PFSK-1 (cell line): ENCODE data around the gene LRRC43.

Experiments
- POLR2AphosphoS5 ChIP-seq: IDR thresholded peaks from 2 replicates; pipeline ENCODE4 v1.6.1; 2012; ENCODE audit warnings: low read depth, mild to moderate bottlenecking, control low read depth, low read length, moderate library complexity
- TF ChIP-seq, protein P1 (sequence below), 2 experiments: IDR thresholded peaks; 2 replicates each; pipeline versions ENCODE4 v1.6.1 to v1.8.0; 2011 to 2012; ENCODE audit warnings: low read depth in 2 of 2, low read length in 2 of 2, control low read depth in 1 of 2, inconsistent platforms in 1 of 2, mild to moderate bottlenecking in 1 of 2, moderate library complexity in 1 of 2; ENCODE audit not compliant: insufficient read depth in 1 of 2

DNA sequence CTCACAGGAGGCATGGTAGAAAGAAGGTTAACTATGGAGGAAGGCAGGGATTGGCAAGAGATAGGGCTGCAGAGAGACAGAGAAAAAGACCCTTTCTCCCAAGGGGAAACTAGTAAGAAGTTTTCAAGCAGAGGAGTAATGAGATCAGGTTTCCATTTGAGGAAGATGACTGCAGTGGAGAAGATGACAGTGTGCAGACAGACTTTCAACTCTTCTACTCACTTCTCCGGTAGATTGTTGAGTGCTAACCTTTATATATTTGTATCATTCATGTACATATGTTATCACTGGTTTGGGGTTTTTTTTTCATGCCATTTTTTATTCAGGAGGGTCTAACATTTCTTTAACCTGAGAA is 14.7 kb downstream of the LRRC43 start:
- TF ChIP-seq POLR2AphosphoS5, result no peak
- TF ChIP-seq, protein P1, sequence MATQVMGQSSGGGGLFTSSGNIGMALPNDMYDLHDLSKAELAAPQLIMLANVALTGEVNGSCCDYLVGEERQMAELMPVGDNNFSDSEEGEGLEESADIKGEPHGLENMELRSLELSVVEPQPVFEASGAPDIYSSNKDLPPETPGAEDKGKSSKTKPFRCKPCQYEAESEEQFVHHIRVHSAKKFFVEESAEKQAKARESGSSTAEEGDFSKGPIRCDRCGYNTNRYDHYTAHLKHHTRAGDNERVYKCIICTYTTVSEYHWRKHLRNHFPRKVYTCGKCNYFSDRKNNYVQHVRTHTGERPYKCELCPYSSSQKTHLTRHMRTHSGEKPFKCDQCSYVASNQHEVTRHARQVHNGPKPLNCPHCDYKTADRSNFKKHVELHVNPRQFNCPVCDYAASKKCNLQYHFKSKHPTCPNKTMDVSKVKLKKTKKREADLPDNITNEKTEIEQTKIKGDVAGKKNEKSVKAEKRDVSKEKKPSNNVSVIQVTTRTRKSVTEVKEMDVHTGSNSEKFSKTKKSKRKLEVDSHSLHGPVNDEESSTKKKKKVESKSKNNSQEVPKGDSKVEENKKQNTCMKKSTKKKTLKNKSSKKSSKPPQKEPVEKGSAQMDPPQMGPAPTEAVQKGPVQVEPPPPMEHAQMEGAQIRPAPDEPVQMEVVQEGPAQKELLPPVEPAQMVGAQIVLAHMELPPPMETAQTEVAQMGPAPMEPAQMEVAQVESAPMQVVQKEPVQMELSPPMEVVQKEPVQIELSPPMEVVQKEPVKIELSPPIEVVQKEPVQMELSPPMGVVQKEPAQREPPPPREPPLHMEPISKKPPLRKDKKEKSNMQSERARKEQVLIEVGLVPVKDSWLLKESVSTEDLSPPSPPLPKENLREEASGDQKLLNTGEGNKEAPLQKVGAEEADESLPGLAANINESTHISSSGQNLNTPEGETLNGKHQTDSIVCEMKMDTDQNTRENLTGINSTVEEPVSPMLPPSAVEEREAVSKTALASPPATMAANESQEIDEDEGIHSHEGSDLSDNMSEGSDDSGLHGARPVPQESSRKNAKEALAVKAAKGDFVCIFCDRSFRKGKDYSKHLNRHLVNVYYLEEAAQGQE (IDR thresholded peaks at IDR 0.05; ENCODE audit: insufficient read depth in 1 of 2, low read depth in 2 of 2, low read length in 2 of 2), result no peak
